ENCODE results near the gene KLK14.

KLK14 gene

DNA sequence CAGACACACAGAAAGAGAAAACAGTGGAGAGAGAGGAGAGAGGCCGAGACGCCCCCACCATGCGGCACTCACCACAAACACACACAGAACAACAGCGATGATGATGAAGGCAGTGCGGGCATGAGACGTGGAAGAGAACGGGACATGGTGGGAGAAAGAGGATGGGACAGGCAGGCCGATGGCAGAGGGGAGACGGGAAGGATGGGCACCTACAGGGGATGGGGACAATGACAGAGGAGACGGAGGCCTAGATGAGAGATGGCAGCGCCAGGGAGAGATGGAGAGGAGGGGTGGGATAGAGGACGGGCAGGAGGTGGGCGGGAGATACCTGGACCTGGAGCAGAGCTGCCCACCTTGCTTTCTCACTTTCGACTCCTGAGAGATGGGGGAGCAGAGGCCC lies 1.1 kb upstream of the KLK14 start:
- no peaks in the 10 kb centered on the region for H3K4me1 Mint-ChIP-seq (ENCODE audit: low read depth)
- no peaks in the 10 kb centered on the region for H3K9me3 Mint-ChIP-seq
- no peak overlapping the region for H3K4me3 Mint-ChIP-seq
- H3K27me3 Mint-ChIP-seq (ENCODE audit: low read depth): peaks cover 5% of the 10 kb centered on the region
- no peak overlapping the region for H3K27ac Mint-ChIP-seq
- H3K36me3 Mint-ChIP-seq (ENCODE audit: low read depth): no peaks in the 10 kb centered on the region

DNA sequence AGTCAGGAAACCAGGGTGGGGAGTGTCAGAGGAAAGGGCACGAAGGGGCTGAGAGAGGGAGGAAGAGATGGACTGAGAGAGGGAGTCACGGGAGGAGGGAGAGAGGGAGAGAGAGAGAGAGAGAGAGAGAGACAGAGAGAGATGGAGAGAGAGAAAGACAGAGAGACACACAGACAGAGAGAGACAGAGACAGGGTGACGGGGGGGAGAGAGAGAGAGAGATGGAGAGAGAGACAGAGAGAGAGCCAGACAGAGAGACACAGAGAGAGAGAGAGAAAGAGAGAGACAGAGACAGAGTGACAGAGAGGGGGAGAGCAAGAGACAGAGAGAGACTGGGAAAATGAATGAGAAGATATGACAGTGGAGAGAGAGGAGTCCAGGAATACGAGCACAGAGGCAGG lies 494 bp upstream of the KLK14 start:
- Mint-ChIP-seq H3K36me3 (ENCODE audit: low read depth) (no peaks in the 10 kb centered on the region), H3K4me3 (no peak overlapping the region), H3K27ac (peak overlapping the region; percentile 5), H3K27me3 (ENCODE audit: low read depth) (peaks cover 5% of the 10 kb centered on the region), H3K4me1 (ENCODE audit: low read depth) (no peaks in the 10 kb centered on the region), H3K9me3 (no peaks in the 10 kb centered on the region)

DNA sequence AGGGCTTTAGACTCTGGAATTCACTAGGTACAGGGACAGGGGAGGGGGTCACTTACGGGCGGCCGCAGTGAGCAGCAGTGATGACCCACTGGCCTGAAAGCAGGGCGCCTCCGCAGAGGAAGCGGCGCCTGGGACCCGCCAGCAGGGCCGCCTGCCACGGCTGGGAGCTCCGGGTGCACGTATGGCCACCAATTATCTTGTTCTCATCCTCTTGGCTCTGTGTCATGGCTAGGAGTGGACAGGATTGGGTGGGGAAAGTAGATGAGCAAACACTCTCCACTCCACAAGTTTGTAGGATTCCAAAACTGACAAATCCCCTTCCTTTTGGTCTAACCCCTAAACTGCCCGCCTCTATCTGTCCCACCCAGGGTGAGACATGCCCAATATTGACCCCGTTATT lies 1.2 kb downstream of the KLK14 start:
- no peaks in the 10 kb centered on the region for H3K36me3 Mint-ChIP-seq (ENCODE audit: low read depth)
- no peak overlapping the region for H3K4me3 Mint-ChIP-seq
- no peaks in the 10 kb centered on the region for H3K4me1 Mint-ChIP-seq (ENCODE audit: low read depth)
- H3K27me3 Mint-ChIP-seq (ENCODE audit: low read depth): peaks cover 5% of the 10 kb centered on the region
- no peaks in the 10 kb centered on the region for H3K9me3 Mint-ChIP-seq
- H3K27ac Mint-ChIP-seq: no peak overlapping the region

DNA sequence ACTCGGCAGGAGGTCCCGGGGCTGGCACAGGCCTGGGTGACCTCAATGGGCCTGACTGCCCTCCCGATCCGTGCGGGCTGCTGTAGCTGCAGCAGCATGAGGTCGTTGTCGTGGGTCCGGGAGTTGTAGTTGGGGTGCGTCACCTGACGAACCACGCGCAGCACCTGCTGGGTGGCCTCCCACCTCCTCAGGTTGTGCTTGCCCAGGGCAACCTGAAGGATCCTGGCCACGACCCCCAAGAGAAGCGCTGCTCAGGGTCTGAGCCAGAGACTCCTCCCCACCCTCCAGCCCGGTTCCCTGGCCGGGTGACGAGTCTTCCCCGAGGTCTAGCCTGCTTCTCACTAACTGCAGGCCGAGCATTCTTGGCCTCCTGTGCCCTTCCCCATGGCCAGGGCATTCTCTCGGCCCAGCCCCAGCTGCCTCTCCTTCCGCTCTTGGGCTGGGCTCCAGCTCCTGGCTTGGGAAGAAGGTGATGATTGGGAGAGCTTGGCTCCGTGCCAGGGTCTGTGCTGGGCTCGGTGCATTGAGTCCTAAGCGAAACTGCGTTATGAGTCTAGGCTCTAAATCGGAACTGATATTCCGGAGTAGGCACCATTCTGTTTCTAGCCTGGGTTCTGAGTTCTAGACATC lies 3.1 kb downstream of the KLK14 start:
- Mint-ChIP-seq H3K9me3 (no peaks in the 10 kb centered on the region), H3K4me3 (no peak overlapping the region), H3K27ac (no peak overlapping the region), H3K36me3 (ENCODE audit: low read depth) (no peaks in the 10 kb centered on the region), H3K4me1 (ENCODE audit: low read depth) (no peaks in the 10 kb centered on the region), H3K27me3 (ENCODE audit: low read depth) (peaks cover 8% of the 10 kb centered on the region)

DNA sequence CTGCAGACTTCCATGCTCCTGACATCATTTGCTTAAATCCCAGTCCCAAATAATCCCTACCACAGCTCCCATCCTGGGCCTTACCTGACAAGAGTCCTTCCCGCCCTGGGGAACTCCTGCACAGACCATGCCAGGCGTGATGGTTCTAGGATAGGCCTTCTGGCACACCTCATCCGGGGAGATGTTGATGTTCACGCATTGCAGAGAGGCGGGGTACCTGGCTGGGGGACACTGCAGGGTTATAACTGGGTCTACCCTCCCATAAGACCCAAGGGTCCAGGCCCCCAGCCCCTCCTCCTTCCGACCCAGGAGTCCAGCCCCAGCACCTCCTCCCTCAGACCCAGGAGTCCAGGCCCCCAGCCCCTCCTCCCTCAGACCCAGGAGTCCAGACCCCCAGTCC lies 4.0 kb downstream of the KLK14 start:
- peaks cover 16% of the 10 kb centered on the region for H3K27me3 Mint-ChIP-seq (ENCODE audit: low read depth)

DNA sequence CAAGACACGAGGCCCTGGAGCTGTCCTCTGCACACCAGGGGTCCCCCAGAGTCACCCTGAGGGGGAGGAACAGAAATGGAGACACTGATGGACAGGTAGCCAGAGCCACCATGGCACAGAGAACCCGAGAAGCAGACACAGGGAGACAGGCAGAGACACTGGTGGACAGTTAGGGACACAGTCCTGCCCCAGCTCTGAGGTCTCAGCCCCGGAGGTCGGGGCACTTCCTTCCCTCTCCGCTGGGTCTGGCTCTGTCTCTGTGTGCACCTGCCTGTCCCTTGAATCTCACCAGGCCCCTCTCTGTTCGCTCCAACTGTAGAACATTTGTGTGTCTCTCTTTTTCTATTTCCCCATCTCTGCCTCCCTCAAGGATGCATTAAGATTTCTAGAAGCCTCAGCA lies 4.6 kb downstream of the KLK14 start:
- H3K9me3 Mint-ChIP-seq: no peaks in the 10 kb centered on the region
- no peaks in the 10 kb centered on the region for H3K36me3 Mint-ChIP-seq (ENCODE audit: low read depth)
- no peak overlapping the region for H3K4me3 Mint-ChIP-seq
- H3K27me3 Mint-ChIP-seq (ENCODE audit: low read depth): peaks cover 17% of the 10 kb centered on the region
- H3K27ac Mint-ChIP-seq: no peak overlapping the region
- H3K4me1 Mint-ChIP-seq (ENCODE audit: low read depth): no peaks in the 10 kb centered on the region

More for the DNA sequence above, 4.0 kb downstream of the KLK14 start:
- H3K36me3 Mint-ChIP-seq (ENCODE audit: low read depth): no peaks in the 10 kb centered on the region
- H3K9me3 Mint-ChIP-seq: no peaks in the 10 kb centered on the region
- H3K27ac Mint-ChIP-seq: no peak overlapping the region
- H3K4me1 Mint-ChIP-seq (ENCODE audit: low read depth): no peaks in the 10 kb centered on the region
- H3K4me3 Mint-ChIP-seq: no peak overlapping the region

DNA sequence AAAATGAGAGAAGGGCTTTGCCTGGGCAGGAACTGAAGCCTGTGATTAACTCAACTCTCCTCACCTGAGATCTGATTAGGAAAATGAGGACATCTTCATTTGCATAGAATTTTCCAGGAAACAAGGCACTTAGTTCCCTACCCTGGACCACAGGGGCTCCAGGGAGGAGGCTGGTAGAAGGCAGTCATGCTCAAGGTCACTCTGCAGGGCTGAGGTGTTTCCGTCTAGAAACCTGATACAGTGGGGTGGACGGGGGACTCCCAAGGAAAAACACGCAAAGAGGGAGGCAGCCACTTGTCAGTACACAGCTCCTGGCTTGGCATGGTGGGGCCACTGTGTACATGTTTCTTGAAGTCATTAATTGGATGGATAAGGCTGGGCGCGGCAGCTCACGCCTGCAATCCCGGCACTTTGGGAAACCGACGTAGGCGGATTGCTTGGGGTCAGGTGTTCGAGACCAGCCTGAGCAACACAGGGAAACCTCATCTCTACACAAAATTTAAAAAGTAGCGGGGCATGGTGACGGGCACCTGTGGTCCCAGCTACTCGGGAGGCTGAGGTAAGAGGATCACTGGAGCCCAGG lies 6.0 kb downstream of the KLK14 start:
- H3K36me3 Mint-ChIP-seq (ENCODE audit: low read depth): no peaks in the 10 kb centered on the region
- H3K9me3 Mint-ChIP-seq: no peaks in the 10 kb centered on the region
- no peaks in the 10 kb centered on the region for H3K4me1 Mint-ChIP-seq (ENCODE audit: low read depth)
- H3K27me3 Mint-ChIP-seq (ENCODE audit: low read depth): peaks cover 17% of the 10 kb centered on the region
- H3K4me3 Mint-ChIP-seq: no peak overlapping the region
- no peak overlapping the region for H3K27ac Mint-ChIP-seq

DNA sequence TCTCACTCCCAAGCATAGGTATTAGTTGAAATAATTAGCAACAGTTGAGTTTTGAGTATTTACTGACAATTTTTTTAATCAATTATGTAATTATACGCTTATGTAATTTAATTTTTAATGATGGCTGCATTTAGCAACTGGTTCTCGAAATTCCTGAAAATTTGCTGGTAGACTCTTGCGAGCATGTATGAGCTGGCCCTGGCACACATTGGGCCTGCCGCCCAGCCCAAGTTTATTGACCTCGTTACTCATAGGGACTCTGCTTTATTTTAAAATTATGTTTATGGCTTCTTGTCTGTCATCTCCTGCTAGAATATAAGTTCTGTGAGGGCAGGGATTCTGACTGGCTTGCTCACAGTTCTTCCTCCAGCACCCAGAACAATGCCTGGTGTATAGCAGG lies 6.7 kb downstream of the KLK14 start:
- no peak overlapping the region for H3K4me3 Mint-ChIP-seq
- no peaks in the 10 kb centered on the region for H3K36me3 Mint-ChIP-seq (ENCODE audit: low read depth)
- peaks cover 17% of the 10 kb centered on the region for H3K27me3 Mint-ChIP-seq (ENCODE audit: low read depth)
- H3K27ac Mint-ChIP-seq: no peak overlapping the region
- no peaks in the 10 kb centered on the region for H3K9me3 Mint-ChIP-seq
- H3K4me1 Mint-ChIP-seq (ENCODE audit: low read depth): no peaks in the 10 kb centered on the region

DNA sequence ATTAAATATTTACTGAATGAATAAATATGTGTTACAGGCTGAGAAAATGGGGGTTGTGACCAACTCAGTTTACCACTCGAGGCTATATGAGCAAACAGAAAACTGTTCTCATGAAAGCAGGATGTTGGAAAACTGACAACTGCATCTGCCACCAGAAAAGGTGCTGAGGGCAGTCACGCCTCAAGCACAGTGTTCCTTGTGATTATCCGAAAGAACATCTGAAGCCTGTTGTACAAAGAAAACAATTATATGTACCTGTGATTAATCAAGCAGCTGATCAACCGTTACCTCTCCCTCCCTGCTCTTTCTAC lies 11.6 kb downstream of the KLK14 start:
- H3K9me3 Mint-ChIP-seq: no peaks in the 10 kb centered on the region
- H3K36me3 Mint-ChIP-seq (ENCODE audit: low read depth): no peaks in the 10 kb centered on the region
- no peak overlapping the region for H3K4me3 Mint-ChIP-seq
- H3K27me3 Mint-ChIP-seq (ENCODE audit: low read depth): peaks cover 30% of the 10 kb centered on the region
- no peaks in the 10 kb centered on the region for H3K4me1 Mint-ChIP-seq (ENCODE audit: low read depth)
- H3K27ac Mint-ChIP-seq: no peak overlapping the region

DNA sequence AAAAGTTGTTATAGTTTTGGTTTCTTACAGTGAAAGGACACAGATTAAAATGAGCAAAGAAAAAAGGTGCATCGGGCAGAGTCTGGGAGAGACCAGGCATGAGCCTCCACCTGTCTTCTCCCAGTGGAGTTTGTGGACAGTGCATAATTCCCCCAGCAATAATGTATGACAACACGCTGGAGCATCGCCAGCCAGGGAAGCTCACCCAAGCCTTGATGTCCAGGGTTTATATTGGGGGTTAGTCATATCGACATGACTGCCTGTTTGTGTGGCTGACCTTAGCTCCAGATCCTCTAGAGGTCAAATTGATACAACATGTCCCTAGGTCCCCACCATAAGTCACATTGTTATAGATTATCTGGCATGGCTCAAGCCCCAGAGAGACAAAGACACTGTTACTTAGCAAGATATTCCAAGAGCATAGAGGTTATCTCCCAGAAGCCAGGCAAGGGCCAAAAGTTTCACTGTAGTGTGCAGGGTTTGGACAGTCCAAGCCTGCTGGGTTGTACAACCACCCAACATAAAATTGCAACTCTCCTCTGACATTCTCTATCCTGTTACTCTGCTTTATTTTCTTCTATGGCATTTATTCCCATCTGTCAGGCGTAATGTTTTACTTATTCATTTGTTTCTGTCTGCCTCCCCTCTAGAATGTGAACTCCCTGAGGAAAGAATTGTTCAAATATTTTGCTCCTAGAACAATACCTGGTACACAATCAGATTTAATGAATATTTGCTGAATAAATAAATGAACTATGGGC lies 12.2 kb downstream of the KLK14 start:
- H3K4me1 Mint-ChIP-seq (ENCODE audit: low read depth): no peaks in the 10 kb centered on the region
- H3K4me3 Mint-ChIP-seq: no peak overlapping the region
- no peaks in the 10 kb centered on the region for H3K9me3 Mint-ChIP-seq
- H3K27me3 Mint-ChIP-seq (ENCODE audit: low read depth): peaks cover 33% of the 10 kb centered on the region
- H3K27ac Mint-ChIP-seq: no peak overlapping the region
- no peaks in the 10 kb centered on the region for H3K36me3 Mint-ChIP-seq (ENCODE audit: low read depth)

DNA sequence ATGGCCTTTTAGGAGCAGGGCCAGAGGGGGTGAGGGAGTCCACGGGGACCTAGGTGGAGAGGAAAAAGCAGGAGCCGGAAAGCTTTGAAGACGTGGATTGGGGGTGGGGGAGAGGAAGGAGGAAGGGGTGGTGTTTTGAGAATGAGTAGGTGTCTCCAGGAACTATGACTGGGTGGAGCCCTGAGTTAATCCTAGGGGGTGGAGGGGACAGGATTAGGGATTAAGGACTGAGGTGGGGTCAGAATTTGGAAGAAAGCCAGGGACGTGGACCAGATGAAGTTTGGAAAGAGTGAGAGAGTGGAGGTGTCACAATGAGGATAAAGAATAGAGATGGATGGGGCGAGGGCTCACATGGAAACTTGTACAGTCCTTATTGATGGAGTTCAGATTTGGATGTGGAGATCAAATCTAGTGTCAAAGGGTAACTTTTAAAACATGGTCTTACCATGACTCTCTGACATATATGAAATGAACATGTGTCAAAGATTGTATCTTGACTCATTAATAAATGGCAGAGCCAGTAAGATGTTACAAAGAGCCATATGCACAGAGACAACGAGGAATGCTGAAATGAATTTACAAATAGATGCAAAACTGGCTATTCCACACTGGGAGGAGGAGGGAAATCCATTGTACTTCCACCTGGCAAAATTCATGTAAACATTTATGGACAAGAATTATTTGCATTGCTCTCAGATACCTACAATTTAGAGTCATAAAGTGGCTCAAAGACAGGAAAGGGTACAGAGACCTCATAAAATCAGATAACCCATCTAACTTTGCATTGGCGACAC lies 16.1 kb downstream of the KLK14 start:
- H3K4me1 Mint-ChIP-seq (ENCODE audit: low read depth): no peaks in the 10 kb centered on the region
- H3K27me3 Mint-ChIP-seq (ENCODE audit: low read depth): peaks cover 24% of the 10 kb centered on the region
- no peak overlapping the region for H3K27ac Mint-ChIP-seq
- H3K36me3 Mint-ChIP-seq (ENCODE audit: low read depth): no peaks in the 10 kb centered on the region
- no peak overlapping the region for H3K4me3 Mint-ChIP-seq
- H3K9me3 Mint-ChIP-seq: no peaks in the 10 kb centered on the region

DNA sequence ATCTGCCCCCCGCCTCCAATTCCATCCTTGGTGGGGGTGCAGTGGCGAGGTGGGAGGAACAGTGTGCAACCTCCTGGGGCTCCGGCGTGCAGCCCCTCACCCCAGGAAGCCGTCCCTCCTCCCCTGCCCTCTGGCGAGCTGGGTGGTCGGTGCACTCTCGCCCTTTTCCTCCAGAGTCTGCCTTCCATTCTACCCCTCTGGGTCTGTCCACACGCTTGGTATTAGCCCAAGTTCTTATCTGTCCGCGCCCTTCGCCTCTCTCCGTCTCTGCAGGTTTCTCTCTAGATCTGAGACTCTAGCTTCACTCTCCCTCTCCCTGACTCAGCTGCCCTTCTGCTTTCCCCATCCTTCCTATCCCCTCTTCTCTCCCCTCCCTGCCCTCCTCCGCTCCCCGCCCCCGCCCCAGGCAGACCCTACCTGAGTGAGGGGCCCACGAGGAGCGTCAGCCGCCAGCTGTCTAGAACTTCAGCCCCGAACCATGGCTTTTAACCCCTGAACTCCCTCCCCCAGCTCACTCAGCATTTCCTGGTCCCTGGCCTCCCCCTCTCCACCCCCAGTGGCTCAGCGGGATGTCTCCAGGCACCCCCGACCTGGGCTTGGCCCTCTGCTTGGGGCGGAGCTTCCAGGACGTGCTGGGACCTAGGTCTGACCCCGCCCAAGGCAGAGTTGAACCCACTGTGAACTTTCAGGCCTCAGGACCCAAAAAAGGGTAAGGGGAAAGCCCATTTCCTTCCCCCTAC lies 17.3 kb downstream of the KLK14 start:
- Mint-ChIP-seq H3K9me3 (no peaks in the 10 kb centered on the region), H3K36me3 (ENCODE audit: low read depth) (no peaks in the 10 kb centered on the region), H3K27me3 (ENCODE audit: low read depth) (peaks cover 33% of the 10 kb centered on the region), H3K27ac (no peak overlapping the region), H3K4me1 (ENCODE audit: low read depth) (no peaks in the 10 kb centered on the region), H3K4me3 (peak overlapping the region; percentile 27)

DNA sequence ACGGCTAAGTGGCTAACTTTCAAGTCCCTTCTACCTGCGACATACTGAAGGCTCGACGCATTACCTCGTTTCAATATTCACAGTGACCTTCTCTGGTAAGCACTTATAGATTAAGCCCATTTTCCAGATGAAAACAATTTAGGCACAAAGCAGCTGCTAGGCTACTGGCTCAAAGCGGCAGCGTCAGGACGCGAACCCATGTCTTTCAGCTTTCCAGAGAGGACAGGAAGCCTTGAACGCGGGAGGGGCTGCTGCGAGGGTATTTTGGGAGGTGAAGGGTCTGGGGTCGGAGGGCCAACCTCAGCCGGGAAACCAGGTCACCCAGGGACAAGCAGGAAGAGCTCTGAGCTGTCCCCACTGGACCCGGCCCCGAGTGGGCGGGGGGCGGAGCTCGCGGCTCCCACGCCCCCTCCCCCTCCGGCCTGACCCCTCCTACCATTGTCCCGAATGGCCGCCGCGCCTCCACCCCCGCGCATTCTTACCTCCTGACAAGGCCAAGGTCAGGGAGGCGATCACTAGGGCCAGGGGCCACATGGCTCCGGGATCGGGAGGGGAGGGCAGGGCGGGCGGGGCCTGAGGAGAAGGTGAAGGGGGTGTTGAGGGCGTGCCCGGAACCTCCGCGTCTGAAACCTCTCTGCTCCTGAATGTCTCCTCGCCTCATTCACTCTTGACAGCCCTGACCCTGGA lies 18.0 kb downstream of the KLK14 start, which contains the start of gene KLK13:
TSS of gene KLK13 (minus strand) at position 559 of the 687 bp plus-strand sequence. CDS start at position 534, 25 bp downstream.
- Mint-ChIP-seq H3K4me3 (peak within 1 kb of the TSS; percentile 27), H3K27me3 (ENCODE audit: low read depth) (peaks cover 33% of the 10 kb centered on the region), H3K27ac (no peak within 1 kb of the TSS)

DNA sequence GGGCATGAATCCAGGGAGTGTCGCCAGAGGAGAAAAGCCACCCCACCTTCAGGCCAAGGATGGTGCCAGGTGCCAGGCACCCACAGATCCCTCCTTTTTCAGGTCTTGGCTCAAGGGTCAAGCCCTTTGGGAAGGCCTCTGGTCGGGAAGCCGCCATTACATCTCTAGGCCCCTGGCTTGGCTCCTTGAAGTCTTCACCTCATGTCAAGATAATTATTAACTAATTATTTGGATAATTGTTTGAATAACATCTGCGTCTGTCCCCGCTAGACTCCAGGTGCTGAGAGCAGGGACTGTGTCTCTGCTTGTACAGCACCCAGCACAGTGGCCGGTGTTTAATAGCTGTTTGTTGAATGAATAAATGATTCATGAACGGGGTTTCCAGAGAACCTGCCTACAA lies 19.0 kb downstream of the KLK14 start:
- Mint-ChIP-seq H3K4me3 (no peak overlapping the region), H3K36me3 (ENCODE audit: low read depth) (no peaks in the 10 kb centered on the region), H3K27ac (no peak overlapping the region), H3K4me1 (ENCODE audit: low read depth) (no peaks in the 10 kb centered on the region), H3K9me3 (no peaks in the 10 kb centered on the region), H3K27me3 (ENCODE audit: low read depth) (peaks cover 33% of the 10 kb centered on the region)

More for the DNA sequence above, 18.0 kb downstream of the KLK14 start, which contains the start of gene KLK13:
- Mint-ChIP-seq H3K36me3 (ENCODE audit: low read depth) (no peaks in the 10 kb centered on the region), H3K9me3 (no peaks in the 10 kb centered on the region), H3K4me1 (ENCODE audit: low read depth) (no peaks in the 10 kb centered on the region)
